HTR-8/SVneo (cell line): Measurements from ENCODE around the gene CERCAM.
A peak's percentile ranks its signal among the peaks of the same experiment; 100 is the strongest.

ENCODE experiments used
- DNase-seq: peaks from one replicate; pipeline ENCODE4 v3.0.0; 2011; ENCODE audit warnings: low spot score, mixed read lengths; ENCODE audit not compliant: insufficient read length
- FAIRE-seq: peaks from 2 replicates; lab custom pipeline; 2011; peaks lifted over from hg19 to GRCh38; lab: Jason Lieb, UNC

CERCAM gene, protein sequence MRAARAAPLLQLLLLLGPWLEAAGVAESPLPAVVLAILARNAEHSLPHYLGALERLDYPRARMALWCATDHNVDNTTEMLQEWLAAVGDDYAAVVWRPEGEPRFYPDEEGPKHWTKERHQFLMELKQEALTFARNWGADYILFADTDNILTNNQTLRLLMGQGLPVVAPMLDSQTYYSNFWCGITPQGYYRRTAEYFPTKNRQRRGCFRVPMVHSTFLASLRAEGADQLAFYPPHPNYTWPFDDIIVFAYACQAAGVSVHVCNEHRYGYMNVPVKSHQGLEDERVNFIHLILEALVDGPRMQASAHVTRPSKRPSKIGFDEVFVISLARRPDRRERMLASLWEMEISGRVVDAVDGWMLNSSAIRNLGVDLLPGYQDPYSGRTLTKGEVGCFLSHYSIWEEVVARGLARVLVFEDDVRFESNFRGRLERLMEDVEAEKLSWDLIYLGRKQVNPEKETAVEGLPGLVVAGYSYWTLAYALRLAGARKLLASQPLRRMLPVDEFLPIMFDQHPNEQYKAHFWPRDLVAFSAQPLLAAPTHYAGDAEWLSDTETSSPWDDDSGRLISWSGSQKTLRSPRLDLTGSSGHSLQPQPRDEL

DNA sequence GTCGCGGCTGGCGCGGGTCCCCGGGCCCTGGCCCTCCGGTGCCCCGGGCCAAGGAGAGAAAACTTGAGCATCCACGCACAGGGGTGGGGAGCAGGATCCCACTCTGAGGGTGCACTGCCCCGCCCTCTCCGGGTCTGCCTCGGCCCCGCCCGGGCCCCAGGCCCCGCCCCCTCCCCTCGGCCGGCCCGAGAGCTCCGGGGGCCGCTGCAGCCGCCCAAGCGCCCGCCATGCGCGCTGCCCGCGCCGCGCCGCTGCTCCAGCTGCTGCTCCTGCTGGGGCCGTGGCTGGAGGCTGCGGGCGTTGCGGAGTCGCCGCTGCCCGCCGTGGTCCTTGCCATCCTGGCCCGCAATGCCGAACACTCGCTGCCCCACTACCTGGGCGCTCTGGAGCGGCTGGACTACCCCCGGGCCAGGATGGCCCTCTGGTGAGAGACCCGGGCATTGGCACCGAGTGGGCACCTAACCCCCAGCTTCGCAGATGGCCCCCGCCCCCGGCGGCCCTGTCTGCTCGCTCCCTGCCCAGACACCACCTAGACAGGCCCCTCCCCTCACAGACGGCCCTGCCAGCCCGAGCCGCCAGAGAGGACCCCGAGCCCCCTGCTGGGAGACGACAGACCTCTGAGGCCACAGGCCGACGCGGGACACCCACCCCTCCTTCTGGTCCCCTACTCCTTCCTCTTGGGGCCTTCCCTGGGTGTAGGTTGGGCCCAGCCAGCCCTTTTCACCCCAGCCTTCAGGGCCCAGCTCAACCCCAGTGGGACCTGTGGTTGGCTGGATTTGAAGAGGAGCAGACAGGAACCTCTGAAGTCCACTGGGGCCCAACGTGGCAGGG lies at the start of gene CERCAM:
TSS of gene CERCAM (plus strand) at position 207 of the 831 bp plus-strand sequence. CDS start at position 228, 21 bp downstream.
- FAIRE-seq (no peak), DNase-seq (peak; percentile 78)

DNA sequence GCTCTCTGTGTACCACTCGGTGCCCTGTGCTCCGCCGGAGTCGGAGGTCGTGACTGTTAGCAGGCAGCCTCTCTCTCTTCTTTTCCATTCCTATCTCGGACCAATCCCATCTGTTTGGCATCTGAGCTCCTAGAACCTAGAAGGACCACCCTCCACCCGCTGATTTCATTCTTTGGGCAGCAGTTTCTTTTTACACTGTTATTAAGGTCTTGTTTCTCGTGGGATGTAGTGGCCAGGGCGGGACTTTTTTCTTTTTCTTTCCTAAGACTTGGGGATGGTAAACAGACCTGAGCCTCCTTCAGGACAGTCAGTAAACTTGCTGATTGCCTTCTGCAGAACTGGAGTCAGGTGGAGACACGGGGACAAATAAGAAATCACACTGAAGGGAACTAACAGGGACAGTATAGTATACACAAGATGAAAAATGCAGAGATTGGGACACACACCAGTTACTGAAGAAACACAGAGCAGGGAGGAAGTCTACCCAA lies 49.0 kb upstream of the CERCAM start:
- DNase-seq (no peak), FAIRE-seq (no peak)

DNA sequence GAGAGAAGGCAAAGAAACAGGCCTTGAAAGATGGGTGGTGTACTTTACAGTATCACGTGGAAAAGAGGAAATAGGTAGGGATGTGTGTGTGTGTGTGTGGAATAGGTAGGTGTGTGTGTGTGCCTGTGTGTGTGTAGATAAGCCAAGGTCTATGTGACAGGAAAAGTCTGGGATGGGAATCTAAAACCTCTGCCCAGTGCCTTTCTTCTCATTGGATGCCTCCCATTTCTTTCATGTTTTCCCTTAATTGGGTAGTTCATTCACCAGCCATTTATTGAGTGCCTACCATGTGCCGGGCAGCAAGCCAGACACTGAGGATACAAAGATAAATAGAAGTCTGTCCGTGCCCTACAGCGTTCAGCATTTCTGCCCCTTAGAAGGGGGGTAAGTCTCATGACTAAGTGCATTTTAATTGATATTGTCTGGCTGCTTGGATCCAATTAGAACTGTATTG lies 48.4 kb upstream of the CERCAM start:
- DNase-seq (no peak), FAIRE-seq (no peak)

DNA sequence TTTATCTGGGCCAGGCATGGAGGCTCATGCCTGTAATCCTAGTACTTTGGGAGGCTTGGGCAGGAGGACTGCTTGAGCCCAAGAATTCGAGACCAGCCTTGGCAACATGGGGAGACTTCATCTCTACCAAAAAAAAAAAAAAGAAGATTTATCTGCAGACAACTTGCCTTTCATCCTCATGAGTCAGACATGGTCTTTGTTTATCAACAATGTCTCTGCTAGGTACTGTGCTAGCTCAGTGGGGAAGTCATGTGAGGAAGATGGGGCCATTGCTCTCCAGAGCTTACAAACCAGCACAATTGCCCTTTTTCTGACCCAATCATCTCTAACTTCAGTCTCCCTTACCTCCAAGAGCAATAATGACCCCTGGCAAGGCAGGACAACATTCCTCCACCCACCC lies 47.9 kb upstream of the CERCAM start:
- FAIRE-seq = no peak
- DNase-seq = no peak

DNA sequence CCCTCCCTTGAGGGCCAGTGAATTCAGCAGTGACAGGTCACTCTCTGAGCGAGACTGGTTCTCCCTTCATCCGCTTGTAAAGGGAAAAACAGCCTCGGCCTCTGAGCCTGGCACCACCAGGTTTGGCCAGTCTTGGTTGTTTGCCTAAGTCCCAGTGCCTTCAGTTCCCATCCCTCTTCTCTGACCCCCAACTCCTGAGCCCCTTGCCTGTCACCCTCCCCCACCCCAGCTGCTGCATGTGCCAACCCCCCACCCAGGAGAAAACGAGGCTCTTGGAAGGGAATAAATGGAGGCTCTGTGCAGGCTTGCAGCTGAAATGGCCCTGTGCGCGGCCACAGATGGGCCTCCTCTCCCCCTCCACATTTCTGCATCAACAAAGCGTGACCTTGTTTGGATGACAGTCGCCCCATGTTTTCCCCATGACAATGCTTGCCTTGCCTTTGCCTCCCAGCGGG lies 46.4 kb upstream of the CERCAM start:
- no peak for FAIRE-seq
- DNase-seq = no peak

DNA sequence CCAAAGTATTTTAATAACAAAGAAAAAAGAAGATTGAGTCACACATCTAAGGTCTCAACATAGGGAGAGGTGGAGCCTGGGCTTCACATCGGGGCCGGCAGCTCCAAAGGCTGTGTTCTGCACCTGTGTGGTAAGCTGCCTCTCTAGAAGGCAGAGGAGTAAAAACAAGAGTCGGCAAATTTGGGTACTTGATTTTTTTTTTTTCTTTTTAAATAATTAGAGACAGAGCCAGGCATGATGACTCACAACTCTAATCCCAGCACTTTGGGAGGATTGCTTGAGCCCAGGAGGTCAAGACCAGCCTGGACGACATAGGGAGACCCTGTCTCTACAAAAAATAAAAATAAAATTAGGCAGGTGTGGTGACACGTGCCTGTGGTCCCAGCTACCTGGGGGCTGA lies 44.8 kb upstream of the CERCAM start:
- FAIRE-seq (no peak), DNase-seq (no peak)

DNA sequence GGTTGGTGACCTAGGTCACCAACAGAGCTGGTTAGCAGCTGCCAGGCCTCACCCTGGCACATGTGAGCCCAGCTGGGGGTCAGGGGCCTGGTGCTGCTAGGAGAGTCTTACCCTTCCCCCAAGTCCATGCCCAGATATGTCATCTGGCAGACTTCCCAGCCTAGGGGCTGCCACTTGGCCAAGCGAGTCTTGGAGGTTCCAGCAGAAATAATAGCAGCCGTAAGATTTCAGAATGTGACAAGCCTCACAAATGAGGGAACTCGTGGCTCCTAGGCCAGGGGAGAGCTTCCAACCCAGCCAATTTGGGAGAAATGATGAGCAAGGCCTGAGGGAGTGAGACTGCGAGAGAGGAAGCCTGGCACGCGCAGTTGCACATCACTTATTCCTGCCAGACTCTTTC lies 38.4 kb upstream of the CERCAM start:
- DNase-seq (no peak), FAIRE-seq (no peak)

DNA sequence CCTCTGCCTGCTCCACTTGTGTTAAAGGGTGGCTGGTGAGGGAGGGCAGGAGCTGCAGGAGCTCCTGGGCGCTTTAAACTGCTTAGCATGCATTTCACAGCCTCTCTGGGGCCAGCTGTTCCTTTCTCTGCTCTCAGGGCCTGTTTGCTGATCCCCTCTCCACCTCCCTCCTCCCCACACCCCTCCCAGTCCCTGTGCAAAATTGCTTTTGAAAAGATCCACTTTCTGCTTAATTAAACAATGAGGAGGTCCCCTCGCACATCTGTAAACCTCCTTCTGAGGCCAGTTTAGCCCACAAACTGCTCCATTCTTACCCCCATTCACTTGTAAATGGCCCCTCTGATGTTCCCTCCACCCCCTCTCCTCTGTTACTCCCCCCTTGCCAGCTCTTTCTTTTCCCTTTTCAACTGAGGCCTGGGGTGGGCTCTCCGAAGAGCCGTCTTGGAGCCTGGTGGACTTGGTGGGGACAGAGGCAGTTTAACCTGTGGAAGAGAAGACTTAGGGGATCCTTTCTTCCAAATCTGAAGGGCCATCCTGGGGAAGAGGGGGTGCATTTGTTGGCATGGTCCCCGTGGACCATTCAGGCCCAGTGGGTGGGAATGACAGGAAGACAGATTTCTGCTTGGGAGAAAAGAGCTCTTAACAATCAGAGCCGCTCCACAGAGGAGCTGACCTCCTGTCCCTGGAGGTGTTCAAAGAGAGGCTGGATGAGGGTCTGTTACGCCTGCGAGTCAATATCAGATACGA lies 37.5 kb upstream of the CERCAM start:
- no peak for DNase-seq
- FAIRE-seq = no peak

DNA sequence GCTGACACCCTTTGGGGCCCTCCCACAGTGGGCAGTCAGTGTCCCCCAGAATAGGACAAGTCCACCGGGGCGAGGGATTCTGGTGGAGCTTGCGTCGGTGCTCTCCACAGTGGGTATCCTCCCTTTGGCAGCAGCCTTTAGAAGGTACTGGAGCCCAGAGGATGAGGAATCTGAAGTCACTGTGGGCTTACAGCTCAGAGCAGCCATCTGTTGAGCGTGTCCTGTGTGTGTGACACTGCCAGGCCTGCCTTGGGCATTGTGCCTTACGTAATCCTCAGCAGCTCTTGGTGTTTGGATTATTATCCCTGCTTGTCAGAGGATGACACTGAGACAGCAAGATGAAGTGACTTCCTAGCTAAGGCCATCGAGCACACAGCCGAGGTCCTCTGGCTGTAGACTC lies 36.9 kb upstream of the CERCAM start:
- FAIRE-seq (no peak), DNase-seq (no peak)

DNA sequence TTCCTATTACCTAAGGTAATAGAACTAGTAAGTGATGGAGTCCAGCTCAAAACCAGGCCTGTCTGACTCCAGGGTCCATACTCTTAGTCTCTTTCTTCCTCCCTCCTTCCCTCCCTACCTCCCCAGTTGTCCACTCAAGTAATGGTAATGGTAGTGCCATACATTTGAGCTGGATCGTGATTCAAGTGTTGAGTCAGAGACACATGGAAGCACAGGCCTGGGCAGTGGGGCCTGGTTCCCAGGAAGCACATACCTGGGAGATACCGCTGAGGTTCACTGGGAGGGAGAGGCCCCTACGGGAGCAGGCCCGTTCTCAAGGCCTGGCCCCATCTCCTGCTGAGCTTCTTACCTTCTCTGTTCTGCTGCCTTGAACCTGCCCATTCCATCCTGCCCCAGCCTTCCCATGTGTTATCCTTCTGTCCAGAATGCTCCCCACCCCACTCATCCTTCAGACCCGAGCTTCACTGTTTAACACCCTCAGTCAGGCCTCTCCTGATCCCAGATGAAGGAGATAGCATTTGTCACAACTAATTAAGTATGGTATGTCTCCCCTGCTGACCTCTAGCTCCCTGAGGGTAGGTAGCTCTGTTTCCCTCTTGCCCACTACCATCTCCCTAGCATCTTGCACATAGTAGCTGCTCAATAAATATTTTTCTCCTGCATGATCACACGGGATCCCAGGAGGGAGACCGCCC lies 35.7 kb upstream of the CERCAM start:
- FAIRE-seq = no peak
- no peak for DNase-seq

DNA sequence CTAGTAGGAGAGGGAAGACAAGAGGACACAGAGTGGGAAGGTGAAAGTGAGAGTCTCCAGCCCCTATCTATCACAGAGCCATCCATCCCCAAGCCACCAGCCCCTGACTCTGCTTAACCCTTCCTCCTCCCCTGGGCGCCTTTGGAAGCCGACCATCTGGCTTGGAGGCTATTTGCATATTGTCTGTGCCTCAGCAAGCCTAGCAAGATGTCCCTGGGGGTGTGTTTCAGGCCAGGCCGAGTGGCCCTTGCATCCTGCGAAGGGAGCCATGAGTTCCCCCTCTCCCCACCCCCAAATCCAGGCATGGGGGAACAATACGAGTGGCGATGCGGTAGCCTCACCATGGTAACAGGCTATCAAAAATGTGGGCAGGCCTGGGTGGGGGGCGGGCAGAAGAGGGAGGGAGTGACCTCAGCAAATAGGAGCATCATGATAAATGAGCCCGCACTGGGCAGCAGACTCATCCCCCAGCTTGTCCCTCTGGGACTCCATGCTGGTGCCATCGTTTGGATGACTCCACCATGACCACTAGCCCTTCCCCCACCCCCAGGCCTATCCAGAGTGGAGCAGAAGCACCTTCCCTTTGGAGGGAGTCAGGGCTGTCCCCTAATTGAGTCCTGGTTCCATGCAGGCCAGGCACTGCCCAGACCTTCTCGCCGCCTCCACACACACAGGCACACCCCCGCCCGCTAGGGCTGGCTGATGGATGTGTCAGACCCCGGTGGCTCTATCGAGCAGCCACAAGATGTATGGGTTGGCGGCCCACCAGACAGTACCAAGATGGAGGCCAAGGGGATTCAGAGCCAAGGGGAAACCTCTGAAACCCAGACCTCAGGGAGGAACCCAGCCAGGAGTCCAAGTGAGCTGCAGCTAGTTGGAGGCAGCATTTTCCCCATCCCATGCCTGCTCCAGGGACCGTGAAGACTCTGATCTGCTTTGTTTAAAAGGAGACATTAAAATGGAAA lies 34.9 kb upstream of the CERCAM start:
- FAIRE-seq (no peak), DNase-seq (no peak)

DNA sequence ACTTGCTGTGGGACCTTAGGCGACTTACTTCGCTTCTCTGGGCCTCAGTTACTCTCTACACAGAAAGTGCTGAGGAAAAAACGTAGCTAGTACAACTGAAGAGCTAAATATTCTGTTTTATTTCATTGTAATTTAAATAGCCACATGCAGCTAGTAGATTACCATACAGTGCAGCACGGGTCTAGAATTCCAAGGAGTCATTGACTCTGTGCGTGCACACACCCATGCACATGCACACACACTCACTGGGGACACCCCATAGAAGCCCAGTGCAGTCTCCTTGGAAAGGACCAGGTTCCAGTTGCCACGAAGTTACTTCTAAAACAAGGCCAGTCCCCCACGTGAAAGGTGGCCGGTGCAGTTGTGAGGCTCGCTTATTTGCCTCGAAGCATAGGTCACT lies 32.5 kb upstream of the CERCAM start:
- no peak for FAIRE-seq
- no peak for DNase-seq

DNA sequence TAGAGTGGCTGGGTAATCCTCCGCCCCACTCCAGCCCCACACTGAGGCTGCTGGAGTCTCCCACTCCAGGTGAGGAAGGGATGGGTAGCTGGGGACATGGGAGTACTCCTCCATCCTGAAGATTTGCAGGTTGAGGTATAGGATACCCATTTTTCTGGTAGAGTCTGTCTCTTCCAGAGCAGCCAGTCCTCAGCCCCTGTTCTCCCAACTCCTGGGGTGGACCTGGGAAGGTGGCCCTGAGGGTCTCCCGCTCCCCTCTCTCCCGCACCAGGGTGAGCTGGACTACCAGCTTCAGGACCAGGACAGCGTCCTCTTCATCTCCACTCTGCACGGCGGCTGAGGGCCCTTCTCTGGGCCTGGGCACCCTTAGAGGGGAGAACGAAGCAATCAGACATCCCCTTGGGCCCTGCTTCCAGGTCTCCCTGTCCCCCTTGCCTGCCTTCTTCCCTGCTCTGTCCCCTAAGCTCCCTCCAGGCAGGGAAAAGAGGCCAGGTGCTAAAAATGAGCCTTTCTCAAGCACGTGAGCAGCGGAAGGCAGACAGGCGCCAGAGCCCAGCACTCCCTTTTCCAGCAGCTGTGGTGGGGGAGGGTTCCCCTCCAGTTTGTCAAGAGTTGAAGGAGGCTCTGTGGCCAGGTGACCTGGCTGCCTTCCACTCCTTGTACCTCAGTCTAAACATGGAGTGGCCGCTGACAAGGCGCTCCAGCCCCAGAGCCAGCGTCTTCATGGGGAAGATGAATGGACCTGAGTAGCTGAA lies 31.1 kb upstream of the CERCAM start:
- DNase-seq (no peak), FAIRE-seq (no peak)

DNA sequence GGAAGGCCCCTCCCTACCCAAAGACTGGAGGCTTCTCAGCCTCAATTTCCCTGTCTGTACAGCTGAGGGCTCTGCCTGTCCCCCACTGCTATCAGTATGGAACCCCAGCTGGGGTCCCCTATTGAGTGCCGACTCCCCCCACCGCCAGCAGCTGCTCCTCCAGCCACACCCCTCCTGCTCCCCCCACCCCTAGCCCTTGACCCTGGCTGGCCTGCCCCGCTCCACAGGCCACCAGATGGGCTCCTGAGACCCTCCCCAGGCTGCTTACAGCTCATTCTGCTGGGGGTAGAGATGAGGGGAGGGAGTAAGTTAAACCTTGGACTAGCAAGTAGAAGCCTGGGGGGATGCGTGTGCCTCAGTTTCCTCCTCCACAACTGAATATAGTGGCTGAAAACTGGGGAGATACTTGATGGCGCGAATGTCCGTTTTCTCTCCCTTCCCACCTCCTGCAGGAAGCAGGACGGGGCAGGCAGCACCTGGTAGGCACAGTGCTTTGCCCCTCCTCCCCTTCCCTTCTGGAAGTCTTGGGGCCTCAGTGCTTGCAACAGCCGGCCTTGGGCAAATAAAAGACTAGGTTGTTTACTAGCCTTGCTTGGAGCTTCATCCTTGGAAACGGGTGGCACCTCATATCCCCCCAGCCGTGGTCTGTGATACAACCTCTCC lies 30.4 kb upstream of the CERCAM start:
- FAIRE-seq (no peak), DNase-seq (no peak)

DNA sequence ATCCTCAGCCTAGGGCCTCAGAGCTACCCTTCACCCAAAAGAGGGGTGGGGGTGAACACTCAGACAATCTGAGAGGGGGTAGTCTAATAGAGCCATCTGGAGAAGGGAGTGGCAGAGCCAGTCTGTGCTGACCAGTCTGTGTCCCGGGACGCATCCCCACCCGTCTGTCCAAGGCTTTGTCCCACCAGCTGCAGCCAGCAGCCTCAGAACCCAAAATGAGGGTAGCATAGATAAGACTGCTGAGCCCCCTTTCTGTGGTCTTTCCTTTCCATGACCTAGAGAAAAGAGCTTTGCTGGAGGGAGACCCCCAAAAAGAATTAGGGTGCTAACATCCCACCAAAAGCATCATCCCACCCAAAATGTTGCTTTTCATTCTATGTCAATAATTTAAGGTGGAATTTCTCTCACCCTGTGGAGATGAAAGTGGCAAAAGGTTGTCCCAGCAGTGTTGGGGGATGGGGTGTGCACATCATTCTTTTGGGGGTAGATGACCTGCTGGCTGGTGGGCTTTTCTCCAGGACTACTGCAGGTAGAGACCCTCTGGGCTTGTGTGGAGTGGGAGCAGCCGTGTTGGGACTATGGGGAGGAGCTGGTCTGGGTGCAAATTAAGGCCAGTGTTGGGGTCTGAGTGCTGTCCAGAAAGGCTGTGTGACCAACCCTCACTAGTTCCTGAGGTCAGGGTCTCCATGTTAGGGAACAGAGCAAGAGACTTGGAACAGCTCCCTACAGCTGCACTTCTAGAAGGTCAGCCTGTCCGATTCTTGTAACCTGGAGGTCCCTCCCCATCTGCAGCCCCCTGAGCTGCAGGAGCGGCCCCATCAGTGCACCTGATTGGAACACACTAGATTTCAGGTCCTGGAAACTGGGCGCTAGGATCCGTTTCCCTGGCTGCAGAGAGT lies 29.6 kb upstream of the CERCAM start:
- FAIRE-seq = no peak
- DNase-seq = no peak

DNA sequence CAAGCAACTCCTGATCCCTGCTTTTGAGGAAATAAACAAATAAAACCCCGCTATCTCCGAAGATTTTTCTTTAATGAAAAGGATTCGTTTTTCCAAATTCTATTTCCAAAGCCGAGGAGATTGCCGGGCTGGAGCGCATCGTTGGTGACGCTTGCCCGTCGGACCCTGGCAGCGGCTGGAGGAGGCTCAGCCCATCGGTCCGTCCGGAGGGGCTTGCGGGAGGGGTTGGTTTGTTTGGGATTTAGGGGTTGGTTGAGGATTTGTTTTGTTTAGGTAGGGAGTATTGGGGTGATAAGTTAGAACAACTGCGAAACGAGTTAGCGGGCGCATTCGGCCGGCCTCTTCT lies 28.7 kb upstream of the CERCAM start:
- DNase-seq (no peak), FAIRE-seq (no peak)
